K562 (cell line): ENCODE data around the gene BCR. TPM values are rescaled to one million over a fixed set of nuclear protein-coding genes. Genes with fewer than 3 reads are reported as not detected.

ENCODE experiments used
- ATAC-seq: fragments of 200-7000 bp; cut with Tn5 transposase; 3 replicates; pipeline ENCODE4 v1.9.1; 2020; ENCODE audit warnings: moderate library complexity
- BruUV-seq: library from RNA; stranded (reverse); fragments of 400-500 nt; replicated peaks from 2 replicates; lab custom pipeline; 2021; lab: Mats Ljungman, UMichigan
- CTCF ChIA-PET: fragments of 300-600 bp; formaldehyde crosslinking; extraction: SDS; loops from one replicate; lab custom pipeline; 2021; ENCODE audit warnings: low intra/inter-chr PET ratio; lab: Yijun Ruan, JAX
- POLR2A ChIA-PET: fragments of 300-600, 350-650 bp; sonication (Branson Sonifier 250); formaldehyde crosslinking; extraction: SDS; loops from one replicate; lab custom pipeline; 2021; ENCODE audit warnings: antibody characterized with exemption, inconsistent platforms; lab: Yijun Ruan, JAX
- DNase-seq, 4 experiments: peaks; one replicate each; pipeline versions ENCODE4 v3.0.0 to v3.0.0-alpha.2; 2011 to 2018; ENCODE audit warnings: low spot score in 3 of 4, mixed read lengths in 3 of 4; ENCODE audit errors: extremely low read depth in 1 of 4
- FAIRE-seq: peaks from 2 replicates; lab custom pipeline; 2011; peaks lifted over from hg19 to GRCh38; lab: Jason Lieb, UNC
- H2AFZ ChIP-seq: 2 replicates; pipeline ENCODE4 v1.6.0; 2011; ENCODE audit warnings: low read depth, low read length, control low read depth, inconsistent platforms
- H3K27ac ChIP-seq: fragments of 200-600 bp; 3 replicates; pipeline ENCODE4 v1.8.0; 2011; ENCODE audit warnings: low read depth, mild to moderate bottlenecking, control low read depth, inconsistent platforms, low read length, moderate library complexity, mixed read lengths; ENCODE audit errors: extremely low read depth
- H3K27me3 ChIP-seq, 2 experiments: fragments of 300-600 bp in 1 of 2; 2 replicates in 1 of 2; 3 replicates in 1 of 2; pipeline versions ENCODE4 v1.6.0 to v1.8.0; 2011; ENCODE audit warnings: inconsistent platforms in 2 of 2, low read length in 2 of 2, mild to moderate bottlenecking in 1 of 2, mixed read lengths in 1 of 2, moderate library complexity in 1 of 2; ENCODE audit not compliant: control insufficient read depth in 2 of 2, insufficient read depth in 2 of 2
- H3K36me3 ChIP-seq: fragments of 300-600 bp; 3 replicates; pipeline ENCODE4 v1.8.0; 2011; ENCODE audit warnings: mild to moderate bottlenecking, low read length, inconsistent platforms; ENCODE audit not compliant: control insufficient read depth, insufficient read depth
- H3K4me1 ChIP-seq, 2 experiments: fragments of 200-600 bp in 1 of 2; replicated peaks in 1 of 2; 2 replicates in 1 of 2; 3 replicates in 1 of 2; pipeline versions ENCODE4 v1.5.1 to v1.8.0; 2011; ENCODE audit warnings: inconsistent platforms in 2 of 2, low read length in 2 of 2, mild to moderate bottlenecking in 1 of 2, mixed read lengths in 1 of 2, moderate library complexity in 1 of 2; ENCODE audit not compliant: control insufficient read depth in 2 of 2, insufficient read depth in 2 of 2
- H3K4me2 ChIP-seq: 2 replicates; pipeline ENCODE4 v1.6.1; 2011; ENCODE audit warnings: low read length, control low read depth, inconsistent platforms, mixed read lengths; ENCODE audit not compliant: insufficient read depth
- H3K4me3 ChIP-seq: fragments of 200-600 bp; sonication (generic), shearing (Covaris generic); 2 replicates; pipeline ENCODE4 v1.5.1; 2016; ENCODE audit warnings: control low read depth, inconsistent platforms
- H3K79me2 ChIP-seq: fragments of 200-600 bp; 3 replicates; pipeline ENCODE4 v1.8.0; 2011; ENCODE audit warnings: low read length, inconsistent platforms; ENCODE audit not compliant: control insufficient read depth, insufficient read depth
- H3K9ac ChIP-seq, 2 experiments: 2 replicates each; pipeline versions ENCODE4 v1.6.0 to v1.6.1; 2011; ENCODE audit warnings: low read depth in 2 of 2, low read length in 2 of 2, control low read depth in 1 of 2, inconsistent platforms in 1 of 2, mild to moderate bottlenecking in 1 of 2, mixed read lengths in 1 of 2; ENCODE audit not compliant: insufficient read depth in 1 of 2
- H3K9me1 ChIP-seq: one replicate; pipeline ENCODE4 v1.6.0; 2011; ENCODE audit warnings: inconsistent platforms, mild to moderate bottlenecking, low read length, moderate library complexity; ENCODE audit not compliant: control insufficient read depth, insufficient read depth
- H3K9me3 ChIP-seq: replicated peaks from 2 replicates; pipeline ENCODE4 v1.5.1; 2011; ENCODE audit warnings: low read depth, low read length, inconsistent platforms; ENCODE audit not compliant: control insufficient read depth, insufficient read depth
- H4K20me1 ChIP-seq: replicated peaks from 2 replicates; pipeline ENCODE4 v1.6.1; 2011; ENCODE audit warnings: low read length, inconsistent platforms, mixed read lengths; ENCODE audit not compliant: control insufficient read depth, insufficient read depth
- BRD4 ChIP-seq: fragments of 200-600 bp; sonication (generic); IDR thresholded peaks from 2 replicates; pipeline ENCODE4 v1.6.1; 2017; ENCODE audit warnings: inconsistent platforms
- CBFA2T3 ChIP-seq: fragments of 450-650 bp; IDR thresholded peaks from 2 replicates; pipeline ENCODE4 v1.6.1; 2017
- DLX4 ChIP-seq: fragments of 250-450 bp; sonication (Bioruptor Pico); IDR thresholded peaks from 2 replicates; pipeline ENCODE4 v1.6.1; 2021; ENCODE audit warnings: mild to moderate bottlenecking
- FOXK2 ChIP-seq, 2 experiments: fragments of 450-650 bp; IDR thresholded peaks in 1 of 2; conservative IDR thresholded peaks in 1 of 2; 2 replicates each; pipeline ENCODE4 v1.6.1; 2016; ENCODE audit warnings: low read depth in 2 of 2, mild to moderate bottlenecking in 1 of 2
- GTF3C2 ChIP-seq: IDR thresholded peaks from 3 replicates; pipeline ENCODE4 v1.6.1; 2011; ENCODE audit warnings: borderline replicate concordance, mild to moderate bottlenecking, moderate library complexity; ENCODE audit not compliant: insufficient read length; ENCODE audit errors: extremely low read depth
- KLF1 ChIP-seq: fragments of 450-650 bp; IDR thresholded peaks from 2 replicates; pipeline ENCODE4 v1.6.1; 2016; ENCODE audit warnings: missing genetic modification characterization, missing compliant biosample characterization
- MAFK ChIP-seq: IDR thresholded peaks from 2 replicates; pipeline ENCODE4 v1.6.1; 2011; ENCODE audit warnings: low read length, improper control_type of control experiment
- MTF1 ChIP-seq: fragments of 250-450 bp; sonication (Bioruptor Pico); IDR thresholded peaks from 2 replicates; pipeline ENCODE4 v1.9.0; 2021; ENCODE audit warnings: moderate library complexity, mild to moderate bottlenecking, inconsistent platforms, borderline replicate concordance
- NR1H2 ChIP-seq: sonication (generic); formaldehyde crosslinking; IDR thresholded peaks from 2 replicates; pipeline ENCODE4 v1.4.0; 2020; ENCODE audit warnings: mild to moderate bottlenecking, missing genetic modification reagents
- NUFIP1 ChIP-seq: fragments of 450-650 bp; IDR thresholded peaks from 2 replicates; pipeline ENCODE4 v1.6.1; 2018; ENCODE audit not compliant: partially characterized antibody
- RAD51 ChIP-seq: fragments of 450-650 bp; IDR thresholded peaks from 2 replicates; pipeline ENCODE4 v1.7.1; 2016; ENCODE audit warnings: low read depth, mild to moderate bottlenecking, borderline replicate concordance
- SIX5 ChIP-seq, 2 experiments: IDR thresholded peaks; 2 replicates each; pipeline ENCODE4 v1.6.1; 2011; ENCODE audit warnings: low read length in 2 of 2, borderline replicate concordance in 1 of 2, low read depth in 1 of 2, mild to moderate bottlenecking in 1 of 2, moderate library complexity in 1 of 2; ENCODE audit not compliant: insufficient read depth in 1 of 2
- SMAD4 ChIP-seq: fragments of 250-450 bp; sonication (Bioruptor Pico); conservative IDR thresholded peaks from 2 replicates; pipeline ENCODE4 v1.8.0; 2021; ENCODE audit warnings: inconsistent platforms, mild to moderate bottlenecking, moderate library complexity
- SREBF1 ChIP-seq: fragments of 150-350 bp; IDR thresholded peaks from 2 replicates; pipeline ENCODE4 v1.6.1; 2014; ENCODE audit warnings: antibody characterized with exemption, low read depth, low read length, borderline replicate concordance
- SUPT5H ChIP-seq: fragments of 450-650 bp; IDR thresholded peaks from 2 replicates; pipeline ENCODE4 v1.6.1; 2016
- TSHZ1 ChIP-seq: fragments of 250-450 bp; sonication (Bioruptor Pico); IDR thresholded peaks from 2 replicates; pipeline ENCODE4 v1.4.0; 2020; ENCODE audit warnings: mild to moderate bottlenecking, moderate library complexity
- ZC3H4 ChIP-seq: sonication (generic); formaldehyde crosslinking; IDR thresholded peaks from 2 replicates; pipeline ENCODE4 v1.9.0; 2021; ENCODE audit warnings: missing genetic modification reagents, borderline replicate concordance
- ZNF133 ChIP-seq: fragments of 250-450 bp; sonication (Bioruptor Pico); IDR thresholded peaks from 2 replicates; pipeline ENCODE4 v1.4.0; 2020; ENCODE audit warnings: mild to moderate bottlenecking
- ZNF174 ChIP-seq: fragments of 250-450 bp; sonication (Bioruptor Pico); IDR thresholded peaks from 2 replicates; pipeline ENCODE4 v1.4.0; 2020; ENCODE audit warnings: mild to moderate bottlenecking
- in situ Hi-C: fragments of 300-500 bp; cut with MboI; formaldehyde crosslinking; loops from 4 replicates; pipeline ENCODE4 v1.15.0; 2018; ENCODE audit warnings: inconsistent platforms, mixed read lengths
- intact Hi-C: fragments of 100-400 bp; cut with micrococcal nuclease; formaldehyde crosslinking; loops from 2 replicates; pipeline ENCODE4 v1.14.2; 2022
- polyA plus RNA-seq, 8 experiments: library from polyadenylated mRNA; depleted of rRNA in 4 of 8; stranded (reverse) in 5 of 8; unstranded in 3 of 8; fragments of >200 nt; fragmentation: Nextera tagmentation in 2 of 8; fragmentation: Illumina TruSeq in 1 of 8; extraction: Ambion mirVana in 2 of 8; extraction: Trizol in 1 of 8; gene quantifications; 2 replicates each; pipeline versions ENCODE4 v1.2.1 to v1.2.3, GENCODE V29; 2011 to 2014; ENCODE audit warnings: inconsistent platforms in 1 of 8, missing spikeins in 1 of 8
- total RNA-seq, 7 experiments: library from RNA; depleted of rRNA in 6 of 7; stranded (reverse); fragments of >200 nt in 6 of 7; fragmentation: Illumina TruSeq in 2 of 7; extraction: Trizol in 2 of 7; gene quantifications; 2 replicates each; pipeline versions ENCODE4 v1.2.1 to v1.2.3, GENCODE V29; 2011 to 2021; ENCODE audit warnings: low replicate concordance in 1 of 7

BCR gene
- total and polyA plus RNA-seq, 9 of the 15 experiments (the other 6 are each of a cell fraction or from before 2014, with no cell fraction given): 0.41 to 150 (median 45.6) TPM

GRCh38 chr22:23140385-23140784 lies 39.9 kb upstream of the BCR start:
- no peaks in the 10 kb centered on the region for H3K79me2 ChIP-seq
- H3K27ac ChIP-seq: no peak overlapping the region
- no peak overlapping the region for H3K4me2 ChIP-seq
- ChIA-PET CTCF (no interaction called here), POLR2A (interaction anchor here (0.6 to 5.6 kb wide), 13 partner anchors 9 to 348 kb away, joined by 3 to 68 read pairs (median 4); partner anchors contain the start of gene BCR)
- H4K20me1 ChIP-seq: peaks cover 26% of the 10 kb centered on the region
- peaks cover 6% of the 10 kb centered on the region for H3K9me1 ChIP-seq
- H3K4me3 ChIP-seq: no peak overlapping the region
- FAIRE-seq (no peak), ATAC-seq (no peak), DNase-seq (no peak)
- intact Hi-C loops (no loop called here), in situ Hi-C loops (no loop called here)
- H3K9me3 ChIP-seq: no peaks in the 10 kb centered on the region
- no peak overlapping the region for H3K9ac ChIP-seq
- H3K4me1 ChIP-seq: peaks cover 16 to 21% of the 10 kb centered on the region in 2 experiments
- H3K27me3 ChIP-seq: peaks cover 24 to 28% of the 10 kb centered on the region in 2 experiments
- BruUV-seq: no TSS peak
- no peak overlapping the region for H2AFZ ChIP-seq
- H3K36me3 ChIP-seq: no peaks in the 10 kb centered on the region
- TF ChIP-seq SREBF1: no peak
- no peak for TF ChIP-seq FOXK2 (conservative IDR thresholded peaks at IDR 0.05 in 1 of 2, IDR thresholded peaks at IDR 0.05 in 1 of 2; ENCODE audit: low read depth in 2 of 2)
- TF ChIP-seq ZNF133: no peak
- TF ChIP-seq SUPT5H: no peak
- no peak for TF ChIP-seq NR1H2 (CRISPR knock-in tag)
- no peak for TF ChIP-seq CBFA2T3
- no peak for TF ChIP-seq TSHZ1 (CRISPR knock-in tag)
- no peak for TF ChIP-seq SIX5 (IDR thresholded peaks at IDR 0.05; ENCODE audit: borderline replicate concordance in 1 of 2, insufficient read depth in 1 of 2, low read depth in 1 of 2, low read length in 2 of 2)
- TF ChIP-seq RAD51: no peak
- TF ChIP-seq NUFIP1: no peak
- no peak for TF ChIP-seq ZNF174 (CRISPR knock-in tag)
- no peak for TF ChIP-seq BRD4
- no peak for TF ChIP-seq KLF1
- no peak for TF ChIP-seq SMAD4 (CRISPR knock-in tag)
- no peak for TF ChIP-seq GTF3C2
- TF ChIP-seq MTF1 (CRISPR knock-in tag): no peak
- no peak for TF ChIP-seq MAFK
- no peak for TF ChIP-seq ZC3H4 (CRISPR knock-in tag)
- no peak for TF ChIP-seq DLX4 (CRISPR knock-in tag)
